HL-60 (cell line): ENCODE results near the gene ALS2CL.

Experiments
- GABPA ChIP-seq: IDR thresholded peaks from 2 replicates; pipeline ENCODE4 v1.6.1; 2012; ENCODE audit warnings: low read depth
- POLR2AphosphoS5 ChIP-seq: IDR thresholded peaks from 2 replicates; pipeline ENCODE4 v1.6.1; 2012; ENCODE audit warnings: low read depth

DNA sequence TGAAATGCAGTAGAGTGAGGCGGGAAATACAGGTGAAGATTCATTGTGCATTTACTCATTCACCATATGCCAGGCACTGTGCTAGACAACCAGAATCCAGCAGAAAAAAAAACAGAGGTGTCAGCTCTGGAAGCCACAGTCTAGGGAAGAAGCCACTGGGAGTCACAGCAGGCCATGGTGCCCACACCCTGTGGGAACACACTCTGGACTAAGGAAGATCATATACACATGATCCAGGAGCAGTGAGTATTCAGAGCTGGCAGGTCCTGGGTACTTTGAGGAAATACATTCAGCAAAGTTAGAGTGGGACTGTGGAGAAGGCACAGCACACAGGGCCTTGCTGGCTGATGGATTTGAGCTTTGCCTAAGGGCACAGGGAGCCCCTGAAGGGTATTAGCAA lies 66.4 kb downstream of the ALS2CL start:
- TF ChIP-seq GABPA (no peak), POLR2AphosphoS5 (no peak)
